Activated naive CD4-positive, alpha-beta T cell treated with anti-CD3 and anti-CD28 coated beads, Interleukin-2, amount 50 U/mL, for 16 hours (primary cell): ENCODE data around the gene HECTD4.
A peak's percentile ranks its signal among the peaks of the same experiment; 100 is the strongest.
"Not testable (repeated sequence)": the region's sequence is repeated elsewhere in the genome, so short reads cannot be mapped to it uniquely, and the experiment has no call there.

Source experiments
- DNase-seq: peaks from one replicate; pipeline ENCODE4 v3.0.0-alpha.2; 2020

Gene HECTD4

GRCh38 chr12:112406519-112407488 is 24.6 kb upstream of the HECTD4 start:
- no peak for DNase-seq

- DNase-seq: no peak
Measured at GRCh38 chr12:112401903-112402498, 19.8 kb upstream of the HECTD4 start.

- DNase-seq: no peak
Measured at GRCh38 chr12:112401054-112401453, 18.8 kb upstream of the HECTD4 start.

GRCh38 chr12:112393328-112393727 is 11.1 kb upstream of the HECTD4 start:
- DNase-seq: no peak

- not testable (repeated sequence) for DNase-seq
Measured at GRCh38 chr12:112389922-112390654, 7.9 kb upstream of the HECTD4 start.

- no peak for DNase-seq
Measured at GRCh38 chr12:112389228-112389627, 7.0 kb upstream of the HECTD4 start.

- no peak for DNase-seq
Measured at GRCh38 chr12:112386726-112387125, 4.5 kb upstream of the HECTD4 start.

GRCh38 chr12:112382866-112383265 is 635 bp upstream of the HECTD4 start:
- DNase-seq: no peak

GRCh38 chr12:112381406-112381882 is 787 bp downstream of the HECTD4 start:
- DNase-seq: peak; percentile 24

GRCh38 chr12:112380663-112381405 is 1.4 kb downstream of the HECTD4 start:
- DNase-seq: no peak

GRCh38 chr12:112375105-112375504 is 7.1 kb downstream of the HECTD4 start:
- no peak for DNase-seq

- DNase-seq: no peak
Measured at GRCh38 chr12:112374166-112374740, 8.0 kb downstream of the HECTD4 start.

GRCh38 chr12:112370868-112371510 is 11.2 kb downstream of the HECTD4 start:
- DNase-seq: no peak

- no peak for DNase-seq
Measured at GRCh38 chr12:112370199-112370598, 12.0 kb downstream of the HECTD4 start.

- DNase-seq: no peak
Measured at GRCh38 chr12:112368856-112369255, 13.4 kb downstream of the HECTD4 start.

- no peak for DNase-seq
Measured at GRCh38 chr12:112367965-112368364, 14.3 kb downstream of the HECTD4 start.

- no peak for DNase-seq
Measured at GRCh38 chr12:112362310-112362709, 19.9 kb downstream of the HECTD4 start.

- DNase-seq: no peak
Measured at GRCh38 chr12:112361271-112361670, 21.0 kb downstream of the HECTD4 start.

- DNase-seq: no peak
Measured at GRCh38 chr12:112359290-112359689, 22.9 kb downstream of the HECTD4 start.

GRCh38 chr12:112357214-112357613 is 25.0 kb downstream of the HECTD4 start:
- DNase-seq: no peak

- DNase-seq: no peak
Measured at GRCh38 chr12:112354399-112354798, 27.8 kb downstream of the HECTD4 start.

- DNase-seq: no peak
Measured at GRCh38 chr12:112353393-112353792, 28.8 kb downstream of the HECTD4 start.
